Astrocyte of the spinal cord (primary cell): Measurements from ENCODE around the gene OGDH.

ENCODE experiments used
- DNase-seq: peaks from one replicate; pipeline ENCODE4 v3.0.0; 2011; ENCODE audit warnings: low read depth, low spot score
- H3K4me3 ChIP-seq: 2 replicates; pipeline ENCODE4 v1.5.1; 2011; ENCODE audit warnings: low read depth, mild to moderate bottlenecking, low read length, moderate library complexity
- CTCF ChIP-seq: IDR thresholded peaks from 2 replicates; pipeline ENCODE4 v1.5.1; 2012; ENCODE audit warnings: low read depth, mild to moderate bottlenecking, low read length, inconsistent platforms
- in situ Hi-C: cut with HindIII; loops from 2 replicates; pipeline ENCODE4 v1.10.0; 2017; ENCODE audit warnings: low sequenced_read_pairs

Gene OGDH

GRCh38 chr7:44666566-44666965 lies 60.1 kb downstream of the OGDH start:
- no peak for TF ChIP-seq CTCF
- in situ Hi-C loops = no loop called here
- DNase-seq = no peak
- H3K4me3 ChIP-seq = no peak overlapping the region

GRCh38 chr7:44667190-44667589 lies 60.8 kb downstream of the OGDH start:
- in situ Hi-C loops = no loop called here
- no peak for TF ChIP-seq CTCF
- H3K4me3 ChIP-seq = no peak overlapping the region
- DNase-seq = no peak

- TF ChIP-seq CTCF = no peak
- no peak for DNase-seq
- in situ Hi-C loops = no loop called here
- no peak overlapping the region for H3K4me3 ChIP-seq
These were observed 64.6 kb downstream of the OGDH start for GRCh38 chr7:44671069-44671468.

DNA sequence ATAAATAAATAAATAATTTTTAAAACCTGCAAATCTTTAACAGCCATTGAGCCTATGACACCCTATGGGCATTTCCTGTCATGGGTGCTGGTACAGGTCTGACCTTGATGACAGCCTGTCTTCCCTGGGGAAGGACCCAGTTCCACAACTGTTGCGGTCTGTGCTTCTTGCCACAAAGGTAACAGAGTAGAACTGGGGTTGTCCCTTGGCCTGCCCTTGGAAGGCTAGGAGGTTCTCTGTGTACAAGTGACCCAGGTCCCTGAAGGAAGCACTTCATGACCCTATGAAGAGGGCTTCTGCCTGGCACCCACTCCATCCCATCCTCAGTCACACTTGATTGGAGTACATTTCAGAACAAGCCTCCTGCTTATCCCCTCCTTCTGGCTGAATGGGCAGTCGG lies 66.9 kb downstream of the OGDH start:
- H3K4me3 ChIP-seq = no peak overlapping the region
- DNase-seq = no peak
- in situ Hi-C loops = no loop called here
- TF ChIP-seq CTCF = no peak

DNA sequence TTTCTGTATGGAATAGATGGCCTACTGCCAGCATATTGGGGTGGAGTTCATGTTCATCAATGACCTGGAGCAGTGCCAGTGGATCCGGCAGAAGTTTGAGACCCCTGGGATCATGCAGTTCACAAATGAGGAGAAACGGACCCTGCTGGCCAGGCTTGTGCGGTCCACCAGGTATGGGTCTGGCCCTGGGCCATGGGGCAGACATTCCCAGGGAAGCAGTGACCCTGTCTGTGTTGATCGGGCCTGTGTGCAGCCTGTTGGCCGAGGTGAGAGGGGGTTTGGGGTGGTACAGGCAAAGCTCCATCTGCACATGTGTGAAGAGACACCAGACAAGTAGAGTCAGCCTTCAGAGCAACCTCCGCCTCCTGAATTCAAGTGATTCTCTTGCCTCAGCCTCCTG lies 67.3 kb downstream of the OGDH start:
- in situ Hi-C loops = no loop called here
- no peak for DNase-seq
- TF ChIP-seq CTCF = no peak
- no peak overlapping the region for H3K4me3 ChIP-seq

DNA sequence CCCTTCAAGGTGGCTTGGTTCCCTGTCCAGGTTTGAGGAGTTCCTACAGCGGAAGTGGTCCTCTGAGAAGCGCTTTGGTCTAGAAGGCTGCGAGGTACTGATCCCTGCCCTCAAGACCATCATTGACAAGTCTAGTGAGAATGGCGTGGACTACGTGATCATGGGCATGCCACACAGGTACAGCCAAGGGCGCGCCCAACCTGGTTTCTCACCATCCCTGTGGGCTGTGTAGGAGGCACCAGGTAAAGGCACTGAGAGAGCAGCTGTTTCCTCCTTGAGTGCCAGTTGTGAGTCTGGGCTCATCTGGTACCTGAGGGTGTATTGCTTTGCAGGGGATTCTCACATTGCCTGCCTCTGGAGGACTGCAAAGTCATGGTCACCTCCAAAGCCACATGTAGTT lies 68.0 kb downstream of the OGDH start:
- no peak overlapping the region for H3K4me3 ChIP-seq
- no peak for TF ChIP-seq CTCF
- in situ Hi-C loops = no loop called here
- DNase-seq = no peak

GRCh38 chr7:44676776-44677175 lies 70.3 kb downstream of the OGDH start:
- in situ Hi-C loops = no loop called here
- H3K4me3 ChIP-seq = no peak overlapping the region
- TF ChIP-seq CTCF = no peak
- no peak for DNase-seq
